GM12891 (cell line): ENCODE results near the gene SEL1L.

Experiments
- POLR2A ChIP-seq: IDR thresholded peaks from 2 replicates; pipeline ENCODE4 v1.6.1; 2011; ENCODE audit warnings: low read depth, low read length, control low read depth
- POLR2AphosphoS5 ChIP-seq: IDR thresholded peaks from 2 replicates; pipeline ENCODE4 v1.6.1; 2011; ENCODE audit warnings: low read depth, low read length, control low read depth
- SPI1 ChIP-seq: IDR thresholded peaks from 2 replicates; pipeline ENCODE4 v1.6.1; 2011; ENCODE audit warnings: low read depth, low read length, control low read depth
- TAF1 ChIP-seq: IDR thresholded peaks from 2 replicates; pipeline ENCODE4 v1.6.1; 2011; ENCODE audit warnings: low read depth, low read length, control low read depth

DNA sequence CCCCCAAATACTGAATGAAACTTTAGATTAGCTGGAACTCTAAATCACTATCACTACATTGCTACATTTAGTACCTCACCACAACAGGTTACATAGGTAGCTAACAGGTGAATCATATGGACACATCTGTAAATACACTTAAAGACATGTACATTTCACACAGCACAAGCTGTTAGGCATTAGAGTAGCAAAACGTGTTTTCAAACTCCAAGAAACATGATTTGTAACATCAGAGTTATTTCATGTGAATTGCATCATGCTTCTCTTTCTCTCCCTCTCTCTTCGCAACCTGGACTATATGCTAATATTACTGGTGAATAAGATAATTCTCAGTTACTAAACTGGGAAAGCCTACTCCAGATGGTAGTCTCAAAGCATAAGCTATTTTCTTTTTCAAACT is 4.3 kb downstream of the SEL1L start:
- no peak for TF ChIP-seq POLR2A
- TF ChIP-seq SPI1, result no peak
- TF ChIP-seq POLR2AphosphoS5, result no peak
- no peak for TF ChIP-seq TAF1
